ENCODE measurements around the gene PCDHA5. TPM values are rescaled to one million over a fixed set of nuclear protein-coding genes. Genes with fewer than 3 reads are reported as not detected.
"Not testable (repeated sequence)": the region's sequence is repeated elsewhere in the genome, so short reads cannot be mapped to it uniquely, and the experiment has no call there.

Gene PCDHA5
- total RNA-seq, 1 experiment from 2014 or later = 0.12 TPM

- no peaks in the 10 kb centered on the region for H3K36me3 Mint-ChIP-seq (ENCODE audit: insufficient read depth, unreplicated experiment)
- ChIA-PET POLR2A (no interaction called here), CTCF (interaction anchor here (0.6 kb wide), 2 partner anchors 175 to 240 kb away, joined by 3 read pairs; no protein-coding TSS in a partner anchor)
- no peaks in the 10 kb centered on the region for H3K4me1 Mint-ChIP-seq (ENCODE audit: insufficient read depth, unreplicated experiment)
- no peak for DNase-seq (ENCODE audit: unreplicated experiment)
- no peaks in the 10 kb centered on the region for H3K27me3 Mint-ChIP-seq (ENCODE audit: insufficient read depth, unreplicated experiment)
- no peak overlapping the region for H3K4me3 Mint-ChIP-seq (ENCODE audit: unreplicated experiment)
- no TSS peak for BruUV-seq (replicated peaks)
- no peak overlapping the region for H3K27ac Mint-ChIP-seq (ENCODE audit: low read depth, unreplicated experiment)
- intact Hi-C loops (cut with micrococcal nuclease) = no loop called here
- no peak for TF ChIP-seq CTCF (IDR thresholded peaks at IDR 0.05; ENCODE audit: unreplicated experiment)
- H3K9me3 Mint-ChIP-seq (ENCODE audit: unreplicated experiment) = peaks cover 7% of the 10 kb centered on the region
Measured at GRCh38 chr5:140802781-140803271, 18.6 kb upstream of the PCDHA5 start.

- no peak within 1 kb of the TSS for H3K27ac Mint-ChIP-seq (ENCODE audit: low read depth, unreplicated experiment)
- H3K4me1 Mint-ChIP-seq (ENCODE audit: insufficient read depth, unreplicated experiment) = no peaks in the 10 kb centered on the region
- H3K9me3 Mint-ChIP-seq (ENCODE audit: unreplicated experiment) = peaks cover 8% of the 10 kb centered on the region
- peak; percentile 38 for TF ChIP-seq CTCF (IDR thresholded peaks at IDR 0.05; ENCODE audit: unreplicated experiment)
- POLR2A ChIA-PET = interaction anchor here (0.7 to 3.9 kb wide), 7 partner anchors 10 to 348 kb away, joined by 3 to 38 read pairs (median 7); partner anchors contain the start of genes PCDHA6 and PCDHAC1
- CTCF ChIA-PET = interaction anchor here (0.6 to 6.4 kb wide), 48 partner anchors 9 to 774 kb away, joined by 3 to 61 read pairs (median 4); partner anchors contain the start of genes PCDHA1, PCDHA12, PCDHA5 and PCDHA6
- intact Hi-C loops (cut with micrococcal nuclease) = loop anchor here (1.0 kb wide), 1 partner anchor 234 kb away; no protein-coding TSS in a partner anchor
- no peaks in the 10 kb centered on the region for H3K36me3 Mint-ChIP-seq (ENCODE audit: insufficient read depth, unreplicated experiment)
- no TSS peak for BruUV-seq (replicated peaks)
- H3K4me3 Mint-ChIP-seq (ENCODE audit: unreplicated experiment) = peak within 1 kb of the TSS; percentile 55
- no peaks in the 10 kb centered on the region for H3K27me3 Mint-ChIP-seq (ENCODE audit: insufficient read depth, unreplicated experiment)
- DNase-seq (ENCODE audit: unreplicated experiment) = peak; percentile 18
Measured at GRCh38 chr5:140806834-140807775, 14.3 kb upstream of the PCDHA5 start, which contains the start of gene PCDHA4. TSS of gene PCDHA4 (plus strand) at chr5:140807068.

- H3K36me3 Mint-ChIP-seq (ENCODE audit: insufficient read depth, unreplicated experiment); intact Hi-C loops (cut with micrococcal nuclease); H3K27me3 Mint-ChIP-seq (ENCODE audit: insufficient read depth, unreplicated experiment); H3K27ac Mint-ChIP-seq (ENCODE audit: low read depth, unreplicated experiment); H3K4me1 Mint-ChIP-seq (ENCODE audit: insufficient read depth, unreplicated experiment); DNase-seq (ENCODE audit: unreplicated experiment); BruUV-seq (replicated peaks); H3K4me3 Mint-ChIP-seq (ENCODE audit: unreplicated experiment): not testable (repeated sequence)
- ChIA-PET POLR2A (interaction anchor here (0.9 to 3.9 kb wide), 6 partner anchors 9 to 232 kb away, joined by 3 to 38 read pairs (median 8); partner anchors contain the start of genes PCDHA6 and PCDHAC1), CTCF (interaction anchor here (0.6 to 6.4 kb wide), 31 partner anchors 8 to 758 kb away, joined by 3 to 61 read pairs (median 5); partner anchors contain the start of genes PCDHA1, PCDHA12, PCDHA5 and PCDHA6)
- H3K9me3 Mint-ChIP-seq (ENCODE audit: unreplicated experiment) = peaks cover 15% of the 10 kb centered on the region
Measured at GRCh38 chr5:140808241-140808888, 13.0 kb upstream of the PCDHA5 start.

GRCh38 chr5:140808889-140809291, 12.5 kb upstream of the PCDHA5 start:
- no peaks in the 10 kb centered on the region for H3K27me3 Mint-ChIP-seq (ENCODE audit: insufficient read depth, unreplicated experiment)
- H3K36me3 Mint-ChIP-seq (ENCODE audit: insufficient read depth, unreplicated experiment) = no peaks in the 10 kb centered on the region
- intact Hi-C loops (cut with micrococcal nuclease) = no loop called here
- POLR2A ChIA-PET = no interaction called here
- CTCF ChIA-PET = interaction anchor here (2.1 to 6.4 kb wide), 2 partner anchors 32 to 232 kb away, joined by 8 to 61 read pairs; no protein-coding TSS in a partner anchor
- H3K27ac Mint-ChIP-seq (ENCODE audit: low read depth, unreplicated experiment) = no peak overlapping the region
- no TSS peak for BruUV-seq (replicated peaks)
- peaks cover 11% of the 10 kb centered on the region for H3K9me3 Mint-ChIP-seq (ENCODE audit: unreplicated experiment)
- H3K4me3 Mint-ChIP-seq (ENCODE audit: unreplicated experiment) = no peak overlapping the region
- DNase-seq (ENCODE audit: unreplicated experiment) = no peak
- no peaks in the 10 kb centered on the region for H3K4me1 Mint-ChIP-seq (ENCODE audit: insufficient read depth, unreplicated experiment)
- no peak for TF ChIP-seq CTCF (IDR thresholded peaks at IDR 0.05; ENCODE audit: unreplicated experiment)

All from MCF 10A (cell line).